GM12878 (cell line): ENCODE results near the gene HMCES. TPM values are rescaled to one million over a fixed set of nuclear protein-coding genes. Genes with fewer than 3 reads are reported as not detected.

ENCODE experiments used
- ATAC-seq: fragments of 200-7000 bp; cut with Tn5 transposase; 3 replicates; pipeline ENCODE4 v1.9.1; 2020; ENCODE audit warnings: mild to moderate bottlenecking, moderate library complexity
- BruUV-seq: library from RNA; stranded (reverse); fragments of 400-500 nt; replicated peaks from 2 replicates; lab custom pipeline; 2021; lab: Mats Ljungman, UMichigan
- CTCF ChIA-PET: fragments of 300-600 bp; sonication (Branson Sonifier 250); formaldehyde crosslinking; extraction: SDS; loops from one replicate; lab custom pipeline; 2021; ENCODE audit warnings: inconsistent platforms; lab: Yijun Ruan, JAX
- POLR2A ChIA-PET: fragments of 350-600 bp; formaldehyde crosslinking; extraction: SDS; loops from one replicate; lab custom pipeline; 2021; ENCODE audit warnings: inconsistent platforms; lab: Charles Lee
- RAD21 ChIA-PET: fragments of 300-600 bp; sonication (Branson Sonifier 250); formaldehyde crosslinking; loops from one replicate; lab custom pipeline; 2023; ENCODE audit warnings: antibody characterized with exemption; ENCODE audit not compliant: unreplicated experiment; lab: Charles Lee
- SMC1A ChIA-PET: fragments of 300-600 bp; sonication (Branson Sonifier 250); formaldehyde crosslinking; loops from one replicate; lab custom pipeline; 2023; ENCODE audit not compliant: unreplicated experiment, uncharacterized antibody; lab: Charles Lee
- DNase-seq: peaks from one replicate; pipeline ENCODE4 v3.0.0-alpha.2; 2011; ENCODE audit warnings: low read depth, low spot score
- FAIRE-seq: peaks from 3 replicates; lab custom pipeline; 2011; peaks lifted over from hg19 to GRCh38; lab: Jason Lieb, UNC
- H2AFZ ChIP-seq: 2 replicates; pipeline ENCODE4 v1.6.0; 2011; ENCODE audit warnings: low read depth, low read length, control low read depth; ENCODE audit not compliant: control insufficient read depth
- H3K27ac ChIP-seq: 2 replicates; pipeline ENCODE4 v1.5.1; 2011; ENCODE audit warnings: control low read depth; ENCODE audit not compliant: control insufficient read depth, insufficient read depth
- H3K27me3 ChIP-seq, 2 experiments: replicated peaks in 1 of 2; 2 replicates each; pipeline versions ENCODE4 v1.6.0 to v1.6.1; 2011; ENCODE audit warnings: low read length in 1 of 2; ENCODE audit not compliant: control insufficient read depth in 2 of 2, insufficient read depth in 2 of 2
- H3K36me3 ChIP-seq, 2 experiments: 2 replicates each; pipeline ENCODE4 v1.5.1; 2011; ENCODE audit warnings: low read length in 1 of 2; ENCODE audit not compliant: control insufficient read depth in 2 of 2, insufficient read depth in 2 of 2
- H3K4me1 ChIP-seq: 2 replicates; pipeline ENCODE4 v1.6.1; 2011; ENCODE audit warnings: mild to moderate bottlenecking, low read length, moderate library complexity, mixed read lengths; ENCODE audit not compliant: control insufficient read depth, insufficient read depth
- H3K4me2 ChIP-seq: 2 replicates; pipeline ENCODE4 v1.6.0; 2011; ENCODE audit warnings: control low read depth; ENCODE audit not compliant: control insufficient read depth, insufficient read depth
- H3K4me3 ChIP-seq: fragments of 200-600 bp; sonication (generic); 2 replicates; pipeline ENCODE4 v1.5.1; 2016
- H3K79me2 ChIP-seq: 2 replicates; pipeline ENCODE4 v1.6.0; 2011; ENCODE audit warnings: low read length; ENCODE audit not compliant: control insufficient read depth, insufficient read depth
- H3K9ac ChIP-seq: 2 replicates; pipeline ENCODE4 v1.8.0; 2011; ENCODE audit warnings: low read length, control low read depth, mixed read lengths; ENCODE audit not compliant: control insufficient read depth, insufficient read depth
- H3K9me3 ChIP-seq: replicated peaks from 3 replicates; pipeline ENCODE4 v1.5.1; 2011; ENCODE audit warnings: mild to moderate bottlenecking, low read length; ENCODE audit not compliant: control insufficient read depth, insufficient read depth
- H4K20me1 ChIP-seq: 2 replicates; pipeline ENCODE4 v1.6.0; 2011; ENCODE audit not compliant: control insufficient read depth, insufficient read depth
- BRCA1 ChIP-seq: IDR thresholded peaks from 2 replicates; pipeline ENCODE4 v1.6.1; 2011; ENCODE audit warnings: low read depth, low read length, improper control_type of control experiment
- CHD2 ChIP-seq: IDR thresholded peaks from 2 replicates; pipeline ENCODE4 v1.6.1; 2011; ENCODE audit warnings: low read depth, low read length, improper control_type of control experiment, borderline replicate concordance
- FOXM1 ChIP-seq: IDR thresholded peaks from 2 replicates; pipeline ENCODE4 v1.6.1; 2012; ENCODE audit warnings: low read depth, mild to moderate bottlenecking, inconsistent platforms, low read length, moderate library complexity
- MTA2 ChIP-seq: fragments of 450-650 bp; IDR thresholded peaks from 2 replicates; pipeline ENCODE4 v1.6.1; 2016; ENCODE audit warnings: low read depth, mild to moderate bottlenecking, moderate library complexity
- SMAD1 ChIP-seq: fragments of 450-650 bp; IDR thresholded peaks from 2 replicates; pipeline ENCODE4 v1.6.1; 2018; ENCODE audit warnings: mild to moderate bottlenecking, low read depth; ENCODE audit not compliant: partially characterized antibody
- SP1 ChIP-seq: IDR thresholded peaks from one replicate; pipeline ENCODE4 v1.6.1; 2011; ENCODE audit warnings: low read depth, low read length
- WGBS: methylation state at CpG from one replicate; pipeline ENCODE4 v1.1.6; 2016; ENCODE audit warnings: low lambda C conversion rate; ENCODE audit not compliant: insufficient replicate concordance, insufficient coverage; ENCODE audit errors: missing lambda C conversion rate; 5-methylcytosine and 5-hydroxymethylcytosine counted together
- in situ Hi-C: fragments of 300-500 bp; cut with MboI; formaldehyde crosslinking; loops from 9 replicates; pipeline ENCODE4 v1.14.3; 2018; ENCODE audit warnings: mixed read lengths
- intact Hi-C: fragments of 100-400 bp; cut with micrococcal nuclease; formaldehyde crosslinking; loops from one replicate; pipeline ENCODE4 v1.14.2; 2022; ENCODE audit not compliant: unreplicated experiment
- polyA plus RNA-seq, 11 experiments: library from polyadenylated mRNA; depleted of rRNA in 4 of 11; unstranded in 6 of 11; stranded (reverse) in 5 of 11; fragments of >200 nt; fragmentation: Nextera tagmentation in 4 of 11; fragmentation: Illumina TruSeq in 1 of 11; extraction: Ambion mirVana in 4 of 11; extraction: Trizol in 1 of 11; gene quantifications; 1 replicate in 1 of 11; 2 replicates in 10 of 11; pipeline versions ENCODE4 v1.2.1 to v1.2.3, GENCODE V29; 2011 to 2016; ENCODE audit warnings: inconsistent platforms in 2 of 11, missing spikeins in 2 of 11, low read depth in 1 of 11
- total RNA-seq, 4 experiments: library from RNA; depleted of rRNA in 3 of 4; stranded (reverse); fragments of >200 nt in 3 of 4; fragmentation: Illumina TruSeq in 1 of 4; extraction: Trizol in 1 of 4; gene quantifications; 2 replicates each; pipeline versions ENCODE4 v1.2.1 to v1.2.3, GENCODE V29; 2013 to 2021
- TF ChIP-seq, protein P1 (sequence below): fragments of 450-650 bp; IDR thresholded peaks from 2 replicates; pipeline ENCODE4 v1.6.1; 2017; ENCODE audit warnings: borderline replicate concordance

HMCES gene
- total and polyA plus RNA-seq, 10 of the 15 experiments (the other 5 are each of a cell fraction or from before 2014, with no cell fraction given) = 12.4 to 49.8 (median 27.0) TPM

DNA sequence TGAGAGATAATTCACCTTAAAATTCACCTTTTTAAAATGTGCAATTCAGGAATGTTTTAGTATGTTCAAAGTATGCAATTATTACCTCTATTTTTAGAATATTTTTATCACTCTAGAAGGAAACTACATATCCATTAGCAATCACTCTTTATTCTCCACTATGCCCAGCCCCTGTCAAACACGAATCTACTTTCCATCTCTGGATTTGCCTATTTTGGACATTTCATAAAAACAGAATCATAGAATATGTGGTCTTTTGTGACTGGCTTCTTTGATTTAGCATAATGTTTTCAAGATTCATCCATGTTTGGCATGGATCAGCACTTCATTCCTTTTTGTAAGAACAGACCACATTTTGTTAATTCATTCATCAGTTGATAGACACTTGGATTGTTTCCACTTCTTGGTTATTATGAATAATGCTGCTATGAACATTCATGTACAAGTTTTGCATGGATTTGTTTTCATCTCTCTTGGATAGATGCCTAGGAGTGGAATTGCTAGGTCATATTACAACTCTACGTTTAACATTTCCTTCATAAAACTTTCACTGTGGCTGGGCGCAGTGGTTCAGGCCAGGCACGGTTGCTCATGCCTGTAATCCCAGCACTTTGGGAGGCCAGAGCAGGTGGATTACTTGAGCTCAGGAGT lies 12.7 kb downstream of the HMCES start (continued):
- TF ChIP-seq CHD2 (no peak), SMAD1 (no peak), SP1 (no peak)
- TF ChIP-seq, protein P1, sequence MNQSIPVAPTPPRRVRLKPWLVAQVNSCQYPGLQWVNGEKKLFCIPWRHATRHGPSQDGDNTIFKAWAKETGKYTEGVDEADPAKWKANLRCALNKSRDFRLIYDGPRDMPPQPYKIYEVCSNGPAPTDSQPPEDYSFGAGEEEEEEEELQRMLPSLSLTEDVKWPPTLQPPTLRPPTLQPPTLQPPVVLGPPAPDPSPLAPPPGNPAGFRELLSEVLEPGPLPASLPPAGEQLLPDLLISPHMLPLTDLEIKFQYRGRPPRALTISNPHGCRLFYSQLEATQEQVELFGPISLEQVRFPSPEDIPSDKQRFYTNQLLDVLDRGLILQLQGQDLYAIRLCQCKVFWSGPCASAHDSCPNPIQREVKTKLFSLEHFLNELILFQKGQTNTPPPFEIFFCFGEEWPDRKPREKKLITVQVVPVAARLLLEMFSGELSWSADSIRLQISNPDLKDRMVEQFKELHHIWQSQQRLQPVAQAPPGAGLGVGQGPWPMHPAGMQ = no peak
- TF ChIP-seq, all 136 proteins: peak for 0

DNA sequence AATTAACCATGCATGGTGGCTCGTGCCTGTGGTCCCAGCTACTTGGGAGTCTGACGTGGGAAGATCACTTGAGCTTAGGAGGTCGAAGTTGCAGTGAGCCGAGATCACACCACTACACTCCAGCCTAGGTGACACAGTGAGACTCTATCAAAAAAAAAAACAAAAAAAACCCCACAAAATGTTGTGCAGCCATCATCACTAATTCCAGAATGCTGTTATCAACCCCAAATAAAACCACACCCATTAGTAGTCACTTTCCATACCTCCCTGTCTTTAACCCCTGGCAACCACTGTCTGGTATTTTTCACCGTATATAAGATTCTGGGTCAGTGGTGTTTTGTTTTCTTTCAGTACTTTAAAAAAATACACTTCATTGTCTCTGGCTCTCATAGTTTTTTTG lies 16.6 kb downstream of the HMCES start:
- Histone ChIP-seq H3K9ac (no peak overlapping the region), H3K4me3 (no peak overlapping the region), H3K27ac (no peak overlapping the region), H2AFZ (no peak overlapping the region), H3K36me3 (peaks cover 0 to 13% of the 10 kb centered on the region in 2 experiments; a peak in 3 of 4 replicates), H4K20me1 (no peaks in the 10 kb centered on the region), H3K4me2 (no peak overlapping the region), H3K9me3 (no peaks in the 10 kb centered on the region), H3K4me1 (no peaks in the 10 kb centered on the region), H3K79me2 (no peaks in the 10 kb centered on the region), H3K27me3 (no peaks in the 10 kb centered on the region)
- ChIA-PET POLR2A (interaction anchor here (0.7 kb wide), 2 partner anchors 25 to 276 kb away, joined by 3 to 4 read pairs; no protein-coding TSS in a partner anchor), RAD21 (no interaction called here), SMC1A (interaction anchor here (1.4 kb wide), 1 partner anchor 12 kb away, joined by 3 read pairs; no protein-coding TSS in a partner anchor), CTCF (no interaction called here)
- BruUV-seq = no TSS peak
- TF ChIP-seq FOXM1 = no peak
- TF ChIP-seq BRCA1 = no peak
- TF ChIP-seq MTA2 = no peak
- no peak for FAIRE-seq
- in situ Hi-C loops = no loop called here
- 76% methylated on average over 5 of the region's 5 CpGs for WGBS
- intact Hi-C loops = no loop called here
- ATAC-seq = no peak
- DNase-seq = no peak
